Measurements from ENCODE around the gene ZC3HAV1. TPM values are rescaled to one million over a fixed set of nuclear protein-coding genes. Genes with fewer than 3 reads are reported as not detected.
A peak's percentile ranks its signal among the peaks of the same experiment; 100 is the strongest.
"Not testable (repeated sequence)": the region's sequence is repeated elsewhere in the genome, so short reads cannot be mapped to it uniquely, and the experiment has no call there.

The ZC3HAV1 gene
- total RNA-seq, 3 donors from 2014 or later, result 78.5 to 93.0 (median 82.4) TPM

- Mint-ChIP-seq H3K9me3 (no peaks in the 10 kb centered on the region), H3K36me3 (ENCODE audit: insufficient read depth) (no peaks in the 10 kb centered on the region), H3K4me3 (peak overlapping the region; percentile 55), H3K4me1 (ENCODE audit: low read depth) (peaks cover 34% of the 10 kb centered on the region), H3K27me3 (ENCODE audit: low read depth) (no peaks in the 10 kb centered on the region)
- ATAC-seq (peak; percentile 90 to 92), DNase-seq (no peak)
These were observed 8.8 kb upstream of the ZC3HAV1 start for GRCh38 chr7:139118234-139118804.

GRCh38 chr7:139117599-139118233, 8.2 kb upstream of the ZC3HAV1 start:
- peaks cover 37% of the 10 kb centered on the region for H3K4me1 Mint-ChIP-seq (ENCODE audit: low read depth)
- no peaks in the 10 kb centered on the region for H3K27me3 Mint-ChIP-seq (ENCODE audit: low read depth)
- no peaks in the 10 kb centered on the region for H3K9me3 Mint-ChIP-seq
- ATAC-seq (no peak), DNase-seq (no peak)
- peak overlapping the region; percentile 55 for H3K4me3 Mint-ChIP-seq
- H3K36me3 Mint-ChIP-seq (ENCODE audit: insufficient read depth), result no peaks in the 10 kb centered on the region

- H3K36me3 Mint-ChIP-seq (ENCODE audit: insufficient read depth), result no peaks in the 10 kb centered on the region
- H3K4me1 Mint-ChIP-seq (ENCODE audit: low read depth), result peaks cover 43% of the 10 kb centered on the region
- ATAC-seq (no peak), DNase-seq (no peak)
- no peaks in the 10 kb centered on the region for H3K27me3 Mint-ChIP-seq (ENCODE audit: low read depth)
- H3K9me3 Mint-ChIP-seq, result no peaks in the 10 kb centered on the region
- no peak overlapping the region for H3K4me3 Mint-ChIP-seq
These were observed 7.5 kb upstream of the ZC3HAV1 start for GRCh38 chr7:139116999-139117398.

- DNase-seq, result no peak
- ATAC-seq, result no peak
- peaks cover 59% of the 10 kb centered on the region for H3K4me1 Mint-ChIP-seq (ENCODE audit: low read depth)
- H3K36me3 Mint-ChIP-seq (ENCODE audit: insufficient read depth), result no peaks in the 10 kb centered on the region
- H3K4me3 Mint-ChIP-seq, result no peak overlapping the region
- no peaks in the 10 kb centered on the region for H3K27me3 Mint-ChIP-seq (ENCODE audit: low read depth)
- H3K9me3 Mint-ChIP-seq, result peaks cover 4% of the 10 kb centered on the region
These were observed 5.6 kb upstream of the ZC3HAV1 start for GRCh38 chr7:139115104-139115503.

GRCh38 chr7:139114585-139114984, 5.1 kb upstream of the ZC3HAV1 start:
- H3K4me1 Mint-ChIP-seq (ENCODE audit: low read depth), result peaks cover 64% of the 10 kb centered on the region
- H3K4me3 Mint-ChIP-seq, result no peak overlapping the region
- no peak for ATAC-seq

GRCh38 chr7:139114018-139114417, 4.5 kb upstream of the ZC3HAV1 start:
- Mint-ChIP-seq H3K9me3 (peaks cover 4% of the 10 kb centered on the region), H3K36me3 (ENCODE audit: insufficient read depth) (no peaks in the 10 kb centered on the region), H3K4me1 (ENCODE audit: low read depth) (peaks cover 59% of the 10 kb centered on the region), H3K27me3 (ENCODE audit: low read depth) (no peaks in the 10 kb centered on the region), H3K4me3 (no peak overlapping the region)
- no peak for ATAC-seq
- DNase-seq, result no peak

More at GRCh38 chr7:139114585-139114984, 5.1 kb upstream of the ZC3HAV1 start:
- no peaks in the 10 kb centered on the region for H3K27me3 Mint-ChIP-seq (ENCODE audit: low read depth)
- H3K9me3 Mint-ChIP-seq, result peaks cover 4% of the 10 kb centered on the region
- no peak for DNase-seq
- H3K36me3 Mint-ChIP-seq (ENCODE audit: insufficient read depth), result no peaks in the 10 kb centered on the region

GRCh38 chr7:139112741-139113250, 3.3 kb upstream of the ZC3HAV1 start:
- peaks cover 46% of the 10 kb centered on the region for H3K4me1 Mint-ChIP-seq (ENCODE audit: low read depth)
- H3K36me3 Mint-ChIP-seq (ENCODE audit: insufficient read depth), result peaks cover 5% of the 10 kb centered on the region
- H3K4me3 Mint-ChIP-seq, result no peak overlapping the region
- H3K9me3 Mint-ChIP-seq, result peaks cover 4% of the 10 kb centered on the region
- no peak for ATAC-seq
- DNase-seq, result no peak
- no peaks in the 10 kb centered on the region for H3K27me3 Mint-ChIP-seq (ENCODE audit: low read depth)

- DNase-seq, result no peak
- peaks cover 4% of the 10 kb centered on the region for H3K9me3 Mint-ChIP-seq
- no peaks in the 10 kb centered on the region for H3K27me3 Mint-ChIP-seq (ENCODE audit: low read depth)
- peaks cover 43% of the 10 kb centered on the region for H3K4me1 Mint-ChIP-seq (ENCODE audit: low read depth)
- no peak for ATAC-seq
- peaks cover 9% of the 10 kb centered on the region for H3K36me3 Mint-ChIP-seq (ENCODE audit: insufficient read depth)
- no peak overlapping the region for H3K4me3 Mint-ChIP-seq
These were observed 2.8 kb upstream of the ZC3HAV1 start for GRCh38 chr7:139112316-139112715.

- peaks cover 41% of the 10 kb centered on the region for H3K4me1 Mint-ChIP-seq (ENCODE audit: low read depth)
- H3K27me3 Mint-ChIP-seq (ENCODE audit: low read depth), result no peaks in the 10 kb centered on the region
- ATAC-seq (no peak), DNase-seq (no peak)
- peaks cover 13% of the 10 kb centered on the region for H3K36me3 Mint-ChIP-seq (ENCODE audit: insufficient read depth)
- H3K9me3 Mint-ChIP-seq, result peaks cover 4% of the 10 kb centered on the region
- peak overlapping the region; percentile 71 for H3K4me3 Mint-ChIP-seq
These were observed 2.3 kb upstream of the ZC3HAV1 start for GRCh38 chr7:139111811-139112301.

GRCh38 chr7:139111147-139111546, 1.6 kb upstream of the ZC3HAV1 start:
- H3K4me1 Mint-ChIP-seq (ENCODE audit: low read depth), result peaks cover 40% of the 10 kb centered on the region
- peak overlapping the region; percentile 71 for H3K4me3 Mint-ChIP-seq
- H3K27me3 Mint-ChIP-seq (ENCODE audit: low read depth), result no peaks in the 10 kb centered on the region
- peaks cover 13% of the 10 kb centered on the region for H3K36me3 Mint-ChIP-seq (ENCODE audit: insufficient read depth)
- peaks cover 4% of the 10 kb centered on the region for H3K9me3 Mint-ChIP-seq
- ATAC-seq (no peak), DNase-seq (no peak)

- Mint-ChIP-seq H3K9me3 (peaks cover 4% of the 10 kb centered on the region), H3K4me1 (ENCODE audit: low read depth) (peaks cover 40% of the 10 kb centered on the region), H3K36me3 (ENCODE audit: insufficient read depth) (peaks cover 18% of the 10 kb centered on the region), H3K4me3 (peak overlapping the region; percentile 98), H3K27me3 (ENCODE audit: low read depth) (no peaks in the 10 kb centered on the region)
- DNase-seq (no peak), ATAC-seq (peak in 1 of 2 donors; percentile 11)
These were observed 477 bp upstream of the ZC3HAV1 start for GRCh38 chr7:139109983-139110411.

- ATAC-seq (peak; percentile 8 to 15), DNase-seq (no peak)
- no peaks in the 10 kb centered on the region for H3K27me3 Mint-ChIP-seq (ENCODE audit: low read depth)
- H3K9me3 Mint-ChIP-seq, result peaks cover 4% of the 10 kb centered on the region
- H3K4me1 Mint-ChIP-seq (ENCODE audit: low read depth), result peaks cover 43% of the 10 kb centered on the region
- peaks cover 20% of the 10 kb centered on the region for H3K36me3 Mint-ChIP-seq (ENCODE audit: insufficient read depth)
- H3K4me3 Mint-ChIP-seq, result peak overlapping the region; percentile 98
These were observed 993 bp downstream of the ZC3HAV1 start for GRCh38 chr7:139108266-139109187.

GRCh38 chr7:139106959-139107358, 2.6 kb downstream of the ZC3HAV1 start:
- peaks cover 42% of the 10 kb centered on the region for H3K4me1 Mint-ChIP-seq (ENCODE audit: low read depth)
- peak overlapping the region; percentile 98 for H3K4me3 Mint-ChIP-seq
- H3K27me3 Mint-ChIP-seq (ENCODE audit: low read depth), result no peaks in the 10 kb centered on the region

GRCh38 chr7:139106227-139106626, 3.3 kb downstream of the ZC3HAV1 start:
- not testable (repeated sequence) for ATAC-seq; H3K9me3 Mint-ChIP-seq; DNase-seq; H3K27me3 Mint-ChIP-seq (ENCODE audit: low read depth)
- H3K4me1 Mint-ChIP-seq (ENCODE audit: low read depth), result peaks cover 40% of the 10 kb centered on the region
- peak overlapping the region; percentile 98 for H3K4me3 Mint-ChIP-seq
- H3K36me3 Mint-ChIP-seq (ENCODE audit: insufficient read depth), result peaks cover 23% of the 10 kb centered on the region

More at GRCh38 chr7:139106959-139107358, 2.6 kb downstream of the ZC3HAV1 start:
- Mint-ChIP-seq H3K36me3 (ENCODE audit: insufficient read depth) (peaks cover 23% of the 10 kb centered on the region), H3K9me3 (peaks cover 4% of the 10 kb centered on the region)
- DNase-seq (no peak), ATAC-seq (no peak)

Data from activated T-cell treated with anti-CD3 and anti-CD28 coated beads, Interleukin-2, amount 50 U/mL, for 4 hours (primary cell).